Hematopoietic multipotent progenitor cell treated with erythropoietin and hydrocortisone succinate and interleukin-3 and kit ligand, for 17 days (in vitro differentiated cells): ENCODE results near the gene SGSM2.

Experiments used
- DNase-seq: peaks from one replicate; pipeline ENCODE4 v3.0.0-alpha.2; 2015; ENCODE audit warnings: low spot score

The SGSM2 gene

GRCh38 chr17:2369551-2370210 is 32.4 kb downstream of the SGSM2 start:
- no peak for DNase-seq

DNA sequence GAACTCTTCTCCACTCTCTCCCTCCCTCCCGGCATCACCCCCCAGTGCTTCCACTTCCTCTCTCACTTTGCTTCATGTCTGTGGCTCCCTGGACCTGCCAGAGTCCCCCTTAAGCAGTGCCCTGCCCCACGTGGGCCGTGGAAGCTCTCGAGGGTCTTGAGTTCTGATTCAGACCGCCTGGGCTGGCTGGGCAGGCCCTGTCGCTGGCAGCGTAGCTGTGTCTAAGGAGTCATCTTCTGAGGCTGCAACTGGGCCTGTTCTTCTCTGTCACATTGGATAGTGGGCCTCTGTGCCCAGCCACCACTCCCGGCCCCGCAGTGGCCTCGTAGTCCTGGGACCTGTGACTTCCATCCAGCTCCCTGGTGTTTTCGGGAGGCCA is 32.9 kb downstream of the SGSM2 start:
- DNase-seq, result no peak

DNA sequence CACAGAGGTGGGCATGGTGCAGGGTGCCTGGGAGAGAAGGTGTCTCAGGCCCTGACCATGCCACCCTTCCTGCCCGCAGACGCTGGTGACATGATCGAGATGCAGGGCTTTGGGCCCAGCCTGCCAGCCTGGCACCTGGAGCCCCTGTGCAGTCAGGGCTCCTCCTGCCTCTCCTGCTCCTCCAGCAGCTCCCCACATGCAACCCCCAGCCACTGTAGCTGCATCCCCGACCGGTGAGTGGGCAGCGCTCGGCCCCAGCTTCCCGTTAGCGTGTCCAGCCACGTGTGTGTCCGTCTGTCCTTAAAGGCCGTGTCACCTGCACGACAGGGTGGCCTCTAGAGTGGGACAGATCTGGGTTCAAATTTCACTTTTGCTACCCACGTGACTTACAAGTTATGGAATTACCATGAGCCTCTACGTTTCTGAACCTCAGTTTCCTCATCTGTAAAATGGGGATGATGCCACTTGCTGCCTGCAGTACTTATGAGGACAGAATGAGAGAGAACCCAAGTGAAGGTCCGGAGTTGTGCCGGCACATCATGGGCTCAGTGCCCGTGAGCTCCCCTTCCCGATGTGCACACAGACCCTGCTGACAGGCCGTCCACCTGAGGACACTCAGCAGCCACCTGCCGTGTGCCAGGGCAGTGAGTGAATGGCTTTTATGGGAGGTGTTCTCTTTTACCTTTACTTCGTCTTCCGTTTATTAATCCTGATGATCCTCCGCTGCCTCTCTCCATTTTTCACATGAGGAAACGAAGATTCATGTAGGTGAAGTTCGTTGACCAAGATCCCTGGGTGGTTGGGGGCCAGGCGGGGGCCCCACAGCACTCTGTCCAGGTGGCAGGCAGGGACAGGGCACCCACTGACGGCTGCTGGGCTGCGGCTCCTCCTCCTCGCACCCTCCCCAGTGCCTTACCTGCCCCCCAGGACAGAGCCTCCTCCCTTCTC is 34.2 kb downstream of the SGSM2 start:
- no peak for DNase-seq

DNA sequence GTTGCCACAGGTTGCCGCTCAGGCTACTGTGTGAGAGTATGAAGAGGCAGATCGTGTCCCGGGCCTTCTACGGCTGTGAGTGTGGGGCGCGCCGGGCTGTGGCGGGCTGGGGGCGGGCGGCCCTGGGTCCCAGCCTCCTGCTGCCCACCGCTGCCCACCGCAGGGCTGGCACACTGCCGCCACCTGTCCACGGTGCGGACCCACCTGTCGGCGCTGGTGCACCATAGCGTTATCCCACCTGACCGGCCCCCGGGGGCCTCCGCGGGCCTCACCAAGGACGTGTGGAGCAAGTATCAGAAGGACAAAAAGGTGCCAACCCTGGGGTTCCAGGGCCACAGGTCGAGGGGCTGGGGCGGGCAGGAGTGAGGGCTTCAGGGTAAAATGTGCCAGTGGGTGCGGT is 34.9 kb downstream of the SGSM2 start:
- DNase-seq, result no peak

- DNase-seq, result no peak
These were observed 35.4 kb downstream of the SGSM2 start for GRCh38 chr17:2372681-2373080.

GRCh38 chr17:2373179-2373578 is 35.9 kb downstream of the SGSM2 start:
- DNase-seq, result no peak

DNA sequence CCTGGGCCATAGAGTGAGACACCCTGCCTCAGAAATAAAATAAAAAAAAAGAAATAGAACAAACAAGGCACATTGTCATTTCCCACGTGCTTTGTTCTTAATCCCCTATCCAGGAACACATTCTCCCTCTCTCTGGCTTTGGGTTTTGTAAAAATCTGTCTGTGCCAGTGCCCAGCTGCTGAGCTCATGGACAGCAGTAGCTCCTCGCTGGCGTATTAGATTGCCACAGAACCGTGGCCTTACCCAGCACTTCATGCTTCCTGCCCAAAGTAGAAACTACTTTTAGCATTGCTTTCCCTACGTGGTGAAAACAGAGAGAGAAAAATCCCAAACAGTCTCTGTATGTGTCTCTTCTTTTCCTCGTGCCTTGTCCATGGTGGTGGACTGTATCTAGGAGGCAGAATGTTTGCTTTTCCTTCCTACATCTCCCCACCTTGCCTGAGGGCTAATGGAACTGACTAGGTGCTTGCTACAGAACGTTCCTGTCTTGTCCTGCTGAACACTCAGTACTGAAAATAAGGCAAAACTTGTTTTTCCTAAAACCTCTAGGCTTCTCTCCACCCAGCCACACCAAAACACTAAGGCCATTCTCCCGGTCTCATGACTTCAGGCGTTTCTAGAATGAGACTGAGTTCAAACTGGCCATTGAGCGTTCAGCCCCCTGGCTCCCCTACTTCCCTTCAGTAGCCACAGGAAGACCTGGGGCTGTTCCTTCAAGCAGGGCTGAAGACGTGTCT is 37.4 kb downstream of the SGSM2 start:
- no peak for DNase-seq

DNA sequence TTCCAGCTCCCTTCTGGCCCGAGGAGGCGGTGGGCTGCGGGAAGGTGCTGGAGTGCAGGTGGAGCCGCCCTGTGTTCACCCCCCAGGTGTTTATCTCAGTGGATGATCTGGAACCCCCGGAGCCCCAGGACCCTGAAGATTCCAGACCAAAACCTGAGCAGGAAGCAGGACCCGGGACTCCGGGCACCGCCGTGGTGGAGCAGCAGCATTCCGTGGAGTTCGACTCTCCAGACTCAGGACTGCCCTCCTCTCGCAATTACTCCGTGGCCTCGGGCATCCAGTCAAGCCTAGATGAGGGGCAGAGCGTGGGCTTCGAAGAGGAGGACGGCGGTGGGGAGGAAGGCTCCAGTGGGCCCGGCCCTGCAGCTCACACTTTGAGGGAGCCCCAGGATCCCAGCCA is 38.1 kb downstream of the SGSM2 start:
- no peak for DNase-seq

DNA sequence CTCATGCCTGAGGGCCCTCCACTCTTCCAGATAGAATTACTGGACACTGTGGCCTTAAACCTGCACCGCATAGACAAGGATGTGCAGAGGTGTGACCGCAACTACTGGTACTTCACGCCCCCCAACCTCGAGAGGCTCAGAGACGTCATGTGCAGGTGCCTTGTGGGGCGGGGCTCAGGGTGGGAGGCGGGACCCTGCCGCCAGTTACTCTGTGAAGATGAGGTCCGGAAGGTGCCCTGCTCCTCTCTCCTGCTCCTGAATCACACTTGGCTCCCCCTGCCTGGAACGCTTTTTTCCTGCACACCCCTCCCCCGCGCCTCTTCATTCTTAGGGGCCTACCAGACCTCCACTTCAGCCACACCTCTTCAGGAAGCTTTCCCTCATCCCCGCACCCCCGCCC is 38.8 kb downstream of the SGSM2 start:
- DNase-seq, result no peak

- no peak for DNase-seq
These were observed 40.4 kb downstream of the SGSM2 start for GRCh38 chr17:2377659-2378058.

DNA sequence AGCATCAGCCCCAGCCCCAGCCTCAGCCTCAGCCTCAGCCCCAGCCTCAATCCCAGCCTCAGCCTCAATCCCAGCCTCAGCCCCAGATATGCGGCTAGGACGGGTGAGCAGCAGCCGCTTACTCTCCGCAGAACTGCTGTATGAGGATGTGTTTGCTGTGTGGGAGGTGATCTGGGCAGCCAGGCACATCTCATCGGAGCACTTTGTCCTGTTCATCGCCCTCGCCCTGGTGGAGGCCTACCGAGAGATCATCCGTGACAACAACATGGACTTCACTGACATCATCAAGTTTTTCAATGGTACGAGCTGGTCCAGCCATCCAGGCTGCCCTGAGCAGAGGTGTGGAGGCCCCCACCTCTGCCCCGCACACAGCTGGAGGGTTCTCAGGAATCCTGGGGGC is 41.6 kb downstream of the SGSM2 start:
- DNase-seq, result no peak

DNA sequence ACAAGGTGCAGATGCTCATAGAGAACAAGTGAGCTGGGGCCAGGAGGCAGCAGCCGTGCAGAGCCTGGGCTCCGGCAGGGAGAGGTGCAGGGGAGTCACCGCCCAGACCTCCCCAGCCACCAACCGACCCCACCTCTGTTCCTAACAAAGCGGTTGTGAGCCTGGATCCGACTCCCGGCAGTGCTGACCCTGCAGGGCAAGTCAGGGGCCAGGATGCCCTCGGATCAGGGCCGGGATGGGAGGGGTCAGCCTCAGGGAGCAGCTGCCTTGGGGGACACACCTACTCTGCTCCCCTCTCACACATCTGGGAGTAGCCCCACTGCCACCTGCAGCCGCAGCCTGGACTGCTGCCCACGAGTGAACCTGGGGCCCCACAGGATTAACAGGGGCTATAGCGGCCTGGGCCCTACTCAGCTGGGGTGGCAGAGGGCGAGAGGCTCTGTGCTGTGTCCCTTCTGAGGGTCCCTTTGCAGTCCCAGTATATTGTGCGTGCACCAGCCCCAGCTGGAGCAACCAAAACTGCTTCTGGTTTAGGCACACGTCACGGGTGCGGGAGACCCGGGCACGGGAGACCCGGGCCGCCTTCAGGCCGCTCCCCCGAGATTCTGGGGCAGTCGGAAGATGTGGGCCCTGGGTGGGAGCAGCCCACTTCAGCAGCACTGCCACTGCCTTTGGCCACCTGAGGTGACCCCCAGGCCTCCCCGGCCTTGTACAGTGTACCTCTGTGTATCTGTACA is 42.4 kb downstream of the SGSM2 start:
- no peak for DNase-seq

GRCh38 chr17:2380226-2380922 is 43.1 kb downstream of the SGSM2 start:
- no peak for DNase-seq

DNA sequence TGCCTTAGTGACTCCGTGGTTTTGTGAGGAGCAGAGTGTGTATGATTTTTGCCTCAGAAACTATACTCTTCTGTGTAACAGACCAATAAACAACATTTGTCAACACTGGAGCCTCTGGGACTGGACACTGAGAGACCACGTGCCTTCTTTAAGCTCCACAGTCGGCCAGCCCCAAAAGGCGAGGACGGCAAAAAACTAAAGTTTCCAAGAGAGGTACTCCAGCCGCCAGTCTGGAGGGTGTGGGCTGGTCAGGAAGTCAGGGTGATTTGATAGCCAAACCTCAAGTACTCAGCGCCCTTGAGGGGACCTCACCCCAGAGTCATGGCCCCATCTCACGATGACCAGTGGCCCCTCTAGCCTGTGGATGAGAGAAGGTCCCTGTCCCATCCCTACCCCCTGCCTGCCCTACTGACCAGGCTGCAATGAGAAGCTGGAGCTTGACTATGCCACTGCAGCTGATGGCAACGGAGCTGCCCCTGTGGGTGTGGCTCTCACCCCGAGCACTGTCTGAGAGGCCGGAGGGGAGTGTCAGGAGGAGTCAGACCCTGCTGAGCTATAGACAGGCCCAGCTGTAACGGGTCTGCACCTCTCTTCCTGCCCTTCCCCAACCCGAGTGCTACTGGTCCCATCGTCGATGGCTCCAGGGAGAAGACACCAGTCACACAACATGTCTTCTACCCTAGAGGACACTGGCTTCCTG is 43.8 kb downstream of the SGSM2 start:
- DNase-seq, result no peak

- no peak for DNase-seq
These were observed 46.4 kb downstream of the SGSM2 start for GRCh38 chr17:2383628-2384167.

DNA sequence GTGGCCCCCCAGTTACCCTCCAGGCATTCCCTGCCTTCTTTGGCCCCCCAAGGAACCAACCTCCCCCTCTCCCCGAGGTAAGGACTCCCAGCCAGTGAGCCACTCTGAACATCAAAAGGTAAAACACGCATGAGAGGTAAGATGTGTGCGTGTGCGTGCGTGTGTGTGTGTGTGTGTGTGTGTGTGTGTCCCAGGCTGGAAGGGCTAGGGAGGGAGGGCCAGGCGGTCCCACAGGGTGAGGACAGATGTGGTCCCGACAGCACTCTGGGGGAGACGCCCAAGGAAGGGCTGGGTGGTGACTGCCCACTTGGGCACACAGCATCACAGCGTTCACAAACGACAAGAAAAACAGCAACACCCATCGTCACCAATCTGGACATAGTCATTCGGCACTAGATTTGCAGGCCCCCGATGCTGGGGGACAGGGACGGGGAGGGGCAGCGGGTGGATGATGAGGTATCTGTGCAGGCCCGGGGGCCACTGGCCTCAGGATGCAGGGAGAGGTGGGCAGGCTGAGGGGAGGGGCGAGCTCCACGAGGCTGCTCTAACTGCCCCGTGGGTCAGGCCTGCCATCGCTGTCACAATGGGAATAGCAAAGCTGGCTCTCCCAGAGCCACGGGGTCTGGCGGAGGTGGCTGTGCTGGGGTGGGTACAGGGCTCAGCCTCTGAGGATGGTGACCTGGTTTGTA is 47.3 kb downstream of the SGSM2 start:
- DNase-seq, result no peak

- DNase-seq, result no peak
These were observed 48.2 kb downstream of the SGSM2 start for GRCh38 chr17:2385240-2386210.

DNA sequence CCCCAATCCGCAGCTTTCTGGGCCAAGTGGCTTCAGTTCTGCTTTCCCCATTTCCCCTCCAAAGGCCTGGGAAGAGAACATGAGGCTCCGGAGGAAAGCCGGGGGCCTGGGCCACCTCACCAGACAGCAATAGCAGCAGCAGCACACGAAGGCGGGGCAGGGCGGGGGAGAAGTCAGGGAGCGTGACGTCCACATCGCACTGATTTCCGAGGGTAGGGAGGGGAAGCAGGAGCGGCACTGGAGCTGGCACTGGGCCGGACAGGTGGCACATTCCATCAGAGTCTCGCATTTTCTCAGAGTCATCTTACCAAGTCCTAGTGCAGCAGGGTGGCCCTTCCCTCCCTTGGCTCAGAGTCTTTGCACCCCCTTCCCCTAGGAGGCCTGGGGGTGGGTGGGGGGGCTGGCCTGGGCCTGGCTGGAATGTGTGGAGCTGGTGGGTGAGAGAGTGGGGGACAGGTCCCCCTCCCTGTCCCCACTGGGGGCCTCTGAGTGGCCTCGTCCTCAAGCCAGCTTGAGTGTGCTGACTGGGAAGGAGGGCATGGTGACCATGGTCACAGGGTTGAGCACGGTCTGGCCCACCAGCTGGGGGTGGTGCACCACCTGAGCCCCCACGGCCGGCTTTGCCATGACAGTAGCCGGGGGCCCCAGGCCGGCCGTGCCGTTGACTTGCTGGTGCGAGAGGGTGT is 49.2 kb downstream of the SGSM2 start:
- no peak for DNase-seq
